OCI-LY7 (cell line): ENCODE data around the gene GHDC. TPM values are rescaled to one million over a fixed set of nuclear protein-coding genes. Genes with fewer than 3 reads are reported as not detected.

Experiments
- BruUV-seq: library from RNA; stranded (reverse); fragments of 400-500 nt; replicated peaks from 2 replicates; lab custom pipeline; 2021; lab: Mats Ljungman, UMichigan
- CTCF ChIA-PET: fragments of 300-600 bp; sonication (Branson Sonifier 250); formaldehyde crosslinking; loops from one replicate; lab custom pipeline; 2022; ENCODE audit warnings: antibody characterized with exemption; ENCODE audit not compliant: unreplicated experiment; lab: Charles Lee
- POLR2A ChIA-PET: fragments of 300-600 bp; sonication (Branson Sonifier 250); formaldehyde crosslinking; loops from one replicate; lab custom pipeline; 2022; ENCODE audit warnings: antibody characterized with exemption; lab: Charles Lee
- DNase-seq: peaks from one replicate; pipeline ENCODE4 v3.0.0-alpha.2; 2015; ENCODE audit warnings: low spot score
- H2AFZ ChIP-seq: fragments of 200-600 bp; sonication (generic), shearing (Covaris generic); 2 replicates; pipeline ENCODE4 v1.6.1; 2014; ENCODE audit warnings: mild to moderate bottlenecking, antibody characterized with exemption, low read length, moderate library complexity
- H3K27ac ChIP-seq: fragments of 200-600 bp; sonication (generic); 2 replicates; pipeline ENCODE4 v1.5.1; 2014; ENCODE audit warnings: mixed run types, low read depth, mild to moderate bottlenecking, moderate library complexity, low read length, inconsistent platforms; ENCODE audit not compliant: poor library complexity, severe bottlenecking
- H3K36me3 ChIP-seq: fragments of 200-600 bp; sonication (generic); 2 replicates; pipeline ENCODE4 v1.6.1; 2014; ENCODE audit warnings: mild to moderate bottlenecking, antibody characterized with exemption, low read length, moderate library complexity, mixed read lengths; ENCODE audit not compliant: insufficient read depth
- H3K4me1 ChIP-seq: fragments of 200-600 bp; sonication (generic); 2 replicates; pipeline ENCODE4 v1.5.1; 2014; ENCODE audit warnings: mild to moderate bottlenecking, low read length; ENCODE audit not compliant: insufficient read depth, poor library complexity, severe bottlenecking
- H3K4me2 ChIP-seq: fragments of 200-600 bp; sonication (generic); 2 replicates; pipeline ENCODE4 v1.6.1; 2014; ENCODE audit warnings: mild to moderate bottlenecking, low read length
- H3K4me3 ChIP-seq: fragments of 200-600 bp; sonication (generic); 2 replicates; pipeline ENCODE4 v1.5.1; 2014; ENCODE audit warnings: mild to moderate bottlenecking, low read depth, low read length; ENCODE audit not compliant: poor library complexity, severe bottlenecking
- H3K79me2 ChIP-seq: fragments of 200-600 bp; sonication (generic); 2 replicates; pipeline ENCODE4 v1.6.1; 2016; ENCODE audit warnings: low read depth, mild to moderate bottlenecking, low read length, moderate library complexity, mixed read lengths; ENCODE audit not compliant: insufficient read depth
- H3K9me2 ChIP-seq: fragments of 200-600 bp; sonication (generic); 2 replicates; pipeline ENCODE4 v1.6.1; 2016; ENCODE audit warnings: mild to moderate bottlenecking, low read length, mixed read lengths; ENCODE audit not compliant: insufficient read depth
- H3K9me3 ChIP-seq: fragments of 200-600 bp; sonication (generic); 2 replicates; pipeline ENCODE4 v1.6.1; 2014; ENCODE audit warnings: mild to moderate bottlenecking, mixed run types, low read length, mixed read lengths
- H4K20me1 ChIP-seq: fragments of 200-600 bp; sonication (generic); 2 replicates; pipeline ENCODE4 v1.6.1; 2014; ENCODE audit warnings: mild to moderate bottlenecking, antibody characterized with exemption, low read length, moderate library complexity, mixed read lengths; ENCODE audit not compliant: insufficient read depth
- CTCF ChIP-seq: fragments of 200-600 bp; sonication (generic); conservative IDR thresholded peaks from 2 replicates; pipeline ENCODE4 v1.5.1; 2014; ENCODE audit warnings: mild to moderate bottlenecking, antibody characterized with exemption, low read length, moderate library complexity, mixed read lengths
- EZH2phosphoT487 ChIP-seq: fragments of 200-600 bp; sonication (generic); IDR thresholded peaks from 2 replicates; pipeline ENCODE4 v1.6.1; 2018; ENCODE audit warnings: low read depth, borderline replicate concordance, mild to moderate bottlenecking, mixed run types, antibody characterized with exemption, low read length, moderate library complexity, mixed read lengths
- intact Hi-C: fragments of 100-400 bp; cut with micrococcal nuclease; formaldehyde crosslinking; loops from one replicate; pipeline ENCODE4 v1.10.0; 2022; ENCODE audit not compliant: unreplicated experiment
- total RNA-seq, 2 experiments: library from RNA; depleted of rRNA in 1 of 2; stranded (reverse); fragments of >200 nt in 1 of 2; shearing (Covaris generic) in 1 of 2; gene quantifications; 2 replicates each; pipeline ENCODE4 v1.2.3, GENCODE V29; 2014 to 2022

The GHDC gene
- total RNA-seq, 2 experiments from 2014 or later, result 30.0 to 33.2 TPM

GRCh38 chr17:42230225-42230624 is 35.9 kb upstream of the GHDC start:
- intact Hi-C loops, result no loop called here
- no peaks in the 10 kb centered on the region for H4K20me1 ChIP-seq
- no peak overlapping the region for H3K4me3 ChIP-seq
- no peak overlapping the region for H3K4me2 ChIP-seq
- no TSS peak for BruUV-seq
- no peak overlapping the region for H3K27ac ChIP-seq
- ChIA-PET CTCF (no interaction called here), POLR2A (no interaction called here)
- no peaks in the 10 kb centered on the region for H3K9me3 ChIP-seq
- no peaks in the 10 kb centered on the region for H3K4me1 ChIP-seq
- H3K36me3 ChIP-seq, result no peaks in the 10 kb centered on the region; the same call in 1 of the 2 replicates
- no peak overlapping the region for H2AFZ ChIP-seq
- no peak for DNase-seq
- TF ChIP-seq CTCF (no peak), EZH2phosphoT487 (no peak)
- no peaks in the 10 kb centered on the region for H3K79me2 ChIP-seq
- H3K9me2 ChIP-seq, result no peaks in the 10 kb centered on the region

GRCh38 chr17:42227849-42228700 is 33.8 kb upstream of the GHDC start:
- no peak overlapping the region for H2AFZ ChIP-seq
- ChIA-PET CTCF (no interaction called here), POLR2A (no interaction called here)
- no peak for DNase-seq
- no peaks in the 10 kb centered on the region for H3K4me1 ChIP-seq
- intact Hi-C loops, result loop anchor here (10.0 kb wide), 2 partner anchors 47 to 177 kb away; partner anchors contain the start of gene STAT5B
- no peaks in the 10 kb centered on the region for H3K9me2 ChIP-seq
- H3K4me3 ChIP-seq, result no peak overlapping the region
- TF ChIP-seq CTCF (no peak), EZH2phosphoT487 (no peak)
- H4K20me1 ChIP-seq, result no peaks in the 10 kb centered on the region
- H3K27ac ChIP-seq, result no peak overlapping the region
- H3K36me3 ChIP-seq, result peaks cover 2% of the 10 kb centered on the region
- no peak overlapping the region for H3K4me2 ChIP-seq
- BruUV-seq, result no TSS peak
- H3K79me2 ChIP-seq, result no peaks in the 10 kb centered on the region
- no peaks in the 10 kb centered on the region for H3K9me3 ChIP-seq

GRCh38 chr17:42225646-42226045 is 31.4 kb upstream of the GHDC start:
- Histone ChIP-seq H3K4me2 (no peak overlapping the region), H4K20me1 (no peaks in the 10 kb centered on the region), H3K4me3 (no peak overlapping the region), H3K36me3 (peaks cover 2% of the 10 kb centered on the region; the same call in 1 of the 2 replicates), H3K4me1 (no peaks in the 10 kb centered on the region), H3K79me2 (no peaks in the 10 kb centered on the region), H3K27ac (no peak overlapping the region), H3K9me3 (no peaks in the 10 kb centered on the region), H3K9me2 (no peaks in the 10 kb centered on the region), H2AFZ (no peak overlapping the region)
- TF ChIP-seq EZH2phosphoT487 (no peak), CTCF (no peak)
- intact Hi-C loops, result loop anchor here (10.0 kb wide), 2 partner anchors 49 to 179 kb away; partner anchors contain the start of gene STAT5B
- BruUV-seq, result no TSS peak
- CTCF ChIA-PET, result no interaction called here
- no peak for DNase-seq
- POLR2A ChIA-PET, result interaction anchor here (0.5 kb wide), 1 partner anchor 22 kb away, joined by 3 read pairs; no protein-coding TSS in a partner anchor
